NK-92 (cell line): ENCODE results near the gene ETV3.

ENCODE experiments used
- DNase-seq: peaks from one replicate; lab custom pipeline; 2025; ENCODE audit not compliant: unreplicated experiment; lab: John Stamatoyannopoulos, UW

ETV3 gene

DNA sequence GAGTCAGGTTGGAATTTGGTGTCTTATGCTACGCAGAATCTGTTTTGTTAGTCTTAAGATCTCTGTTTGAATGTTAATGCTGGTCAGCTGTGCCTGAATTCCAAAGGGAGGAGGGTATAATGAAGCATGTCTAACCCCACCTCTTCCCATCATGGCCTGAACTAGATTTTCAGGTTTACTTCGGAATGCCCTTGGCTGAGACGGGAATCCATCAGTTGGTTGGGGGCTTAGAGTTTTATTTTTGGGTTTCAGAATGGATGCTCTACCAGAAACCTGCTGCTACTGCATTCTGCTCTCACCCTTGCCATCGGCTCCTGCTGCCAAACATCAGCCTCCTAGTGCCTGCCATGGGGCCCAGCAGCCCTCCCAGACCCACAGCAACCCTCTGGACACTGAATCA is 24.1 kb upstream of the ETV3 start:
- DNase-seq, result no peak

DNA sequence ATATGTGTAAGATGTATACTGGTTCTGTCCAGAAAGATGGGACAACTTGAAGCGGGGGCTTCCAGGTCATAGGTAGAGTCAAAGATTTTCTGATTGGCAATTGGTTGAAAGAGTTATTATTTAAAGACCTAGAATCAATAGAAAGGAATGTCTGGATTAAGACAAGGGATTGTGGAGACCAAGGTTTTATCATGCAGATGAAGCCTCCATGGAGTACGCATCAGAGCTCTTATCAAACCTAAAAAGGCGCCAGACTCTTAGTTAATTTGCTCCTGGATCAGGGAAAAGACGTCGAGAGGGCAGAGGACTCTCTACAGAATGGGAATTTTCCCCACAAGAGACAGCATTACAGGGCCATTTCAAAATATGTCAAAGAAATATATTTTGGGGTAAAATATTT is 23.7 kb upstream of the ETV3 start:
- DNase-seq, result no peak

DNA sequence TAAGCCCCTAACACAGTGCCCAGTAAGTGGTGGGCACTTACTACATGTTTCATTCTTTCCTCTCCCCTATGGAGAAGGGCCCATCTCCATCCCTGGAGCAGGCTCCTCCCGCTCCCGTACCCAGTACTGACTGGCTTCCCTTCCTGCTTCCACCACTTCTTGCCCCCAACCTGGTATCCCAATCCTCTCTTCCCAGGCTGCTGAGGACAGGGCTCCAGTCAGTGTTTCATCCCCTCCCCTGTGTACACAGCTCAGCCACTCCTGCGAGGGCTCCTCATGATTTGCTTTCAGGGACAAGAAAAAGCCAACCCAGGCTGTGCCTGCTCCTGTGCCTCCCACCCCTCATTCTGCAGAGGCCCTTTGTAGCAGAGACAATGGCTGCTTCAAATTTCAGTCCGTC is 20.8 kb upstream of the ETV3 start:
- no peak for DNase-seq

DNA sequence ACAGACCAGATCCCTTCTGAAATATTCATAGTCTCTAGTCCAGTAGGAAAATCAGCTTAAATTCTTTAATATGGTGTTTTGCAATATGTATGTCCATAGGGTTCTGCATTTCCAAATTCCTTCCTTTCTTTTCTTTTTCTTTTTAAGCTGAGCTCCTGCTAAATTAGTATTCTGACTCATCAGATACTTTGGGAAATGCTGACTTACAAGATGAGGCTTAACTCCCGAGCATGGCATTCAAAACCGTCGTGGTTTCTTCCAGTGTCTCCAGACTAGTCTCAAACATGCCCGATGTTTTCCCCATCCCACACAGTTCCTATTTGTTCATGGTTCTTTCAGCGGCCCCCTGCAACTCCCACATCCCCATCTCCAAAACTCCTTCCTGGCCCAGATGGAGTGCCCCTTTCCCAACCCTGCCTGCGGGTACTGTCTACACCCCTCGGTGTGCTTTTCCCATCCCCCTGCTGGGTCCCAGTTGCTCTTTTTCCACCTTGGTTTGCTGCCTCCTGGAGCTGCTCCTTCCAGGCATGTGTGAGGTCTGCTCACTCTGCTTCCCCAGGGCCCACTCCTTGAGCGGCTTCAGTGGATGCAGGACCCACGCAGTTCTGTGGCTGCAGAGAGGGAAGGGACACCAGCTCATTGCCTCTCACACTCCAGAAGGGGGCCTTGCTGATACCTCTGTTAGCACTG is 19.5 kb upstream of the ETV3 start:
- no peak for DNase-seq

DNA sequence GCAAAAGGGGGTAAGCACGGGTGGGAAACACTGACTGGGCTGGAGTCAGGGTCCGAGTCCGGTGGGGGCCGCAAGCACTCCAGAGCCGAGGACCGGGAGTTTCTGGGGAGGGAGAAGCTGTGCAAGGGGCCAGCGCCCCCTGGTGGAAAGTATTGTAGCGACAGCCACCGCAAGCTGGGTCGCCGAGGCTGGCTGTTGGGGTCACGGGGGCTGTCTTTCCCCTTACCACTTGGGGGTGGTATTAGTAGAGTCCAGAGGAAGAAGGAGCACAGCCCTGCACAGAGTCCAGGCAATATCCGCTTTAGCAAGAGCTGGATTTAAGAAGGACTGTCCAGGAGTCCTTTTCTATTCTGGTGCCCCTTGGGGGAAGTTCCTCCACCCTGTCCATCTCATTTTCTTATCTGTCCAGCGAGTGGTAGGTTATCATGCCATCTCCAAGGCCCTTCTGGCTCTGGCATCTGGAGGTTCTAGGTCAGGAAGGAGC is 17.9 kb upstream of the ETV3 start:
- DNase-seq, result no peak

DNA sequence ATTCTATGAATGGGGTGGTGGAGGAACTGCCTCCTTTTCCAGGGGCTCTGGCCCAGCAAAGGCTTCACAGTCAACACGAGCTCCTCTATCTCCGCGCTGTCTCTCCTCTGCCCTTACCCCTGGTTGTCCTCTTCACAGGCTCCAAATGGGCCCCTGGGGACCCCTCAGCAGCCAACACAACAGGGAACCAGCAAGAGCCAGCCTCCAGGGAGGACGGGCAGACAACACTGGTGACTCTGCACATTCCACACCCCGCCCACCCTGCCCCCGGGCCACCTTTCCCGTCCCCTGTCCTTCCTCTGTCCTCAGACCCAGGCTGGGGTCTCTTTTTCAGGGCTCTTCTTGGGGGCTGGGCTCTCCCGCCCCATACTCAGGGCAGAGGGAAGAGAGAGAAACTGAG is 17.5 kb upstream of the ETV3 start:
- DNase-seq, result no peak

DNA sequence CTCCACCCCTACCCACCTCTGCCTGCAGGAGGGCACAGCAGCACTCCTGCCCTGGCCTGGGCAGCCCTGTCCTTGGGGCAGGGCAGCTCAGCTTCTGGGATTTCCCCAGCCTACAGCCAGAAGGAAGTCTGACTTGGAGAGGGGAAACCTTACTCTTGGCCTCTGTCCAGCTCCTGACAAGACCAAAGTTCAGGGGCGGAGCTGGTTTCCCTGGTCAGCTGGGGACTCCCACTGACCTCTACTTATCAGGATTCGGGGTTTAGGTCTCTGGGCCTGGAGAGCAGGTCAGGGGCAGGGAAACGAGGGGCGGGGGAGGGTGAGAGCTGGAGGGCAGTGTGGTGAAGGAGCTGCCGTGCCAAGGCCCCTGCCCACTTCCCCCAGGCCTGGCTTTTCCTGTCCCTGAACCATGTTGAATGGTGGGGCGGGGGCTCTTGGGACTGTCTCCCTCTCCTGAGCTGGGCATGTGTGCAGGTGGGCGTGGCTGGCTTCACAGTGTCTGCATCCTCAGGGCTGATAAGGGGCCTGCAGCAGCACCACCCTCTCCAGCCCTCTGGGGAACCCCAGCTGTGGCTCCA is 16.8 kb upstream of the ETV3 start:
- DNase-seq, result no peak

DNA sequence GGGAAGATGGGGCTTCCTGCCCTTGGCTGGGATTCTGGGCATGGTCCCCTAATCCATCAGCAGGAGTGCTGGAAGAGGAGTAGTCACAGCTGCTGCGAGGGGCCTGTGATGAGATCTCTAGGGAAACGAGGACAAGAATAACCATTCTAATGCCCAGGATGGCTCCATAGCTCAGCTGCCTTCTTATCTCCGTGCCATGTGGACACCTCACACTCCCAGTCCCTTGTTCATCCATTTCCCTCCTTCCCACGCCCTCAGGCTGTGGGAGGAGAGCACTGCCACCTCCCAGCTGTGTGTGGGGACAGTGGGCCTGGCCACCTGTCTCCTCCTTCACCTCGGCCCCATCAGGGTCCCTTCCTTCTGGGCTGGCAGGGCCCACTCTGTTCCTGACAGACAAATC is 16.1 kb upstream of the ETV3 start:
- no peak for DNase-seq

DNA sequence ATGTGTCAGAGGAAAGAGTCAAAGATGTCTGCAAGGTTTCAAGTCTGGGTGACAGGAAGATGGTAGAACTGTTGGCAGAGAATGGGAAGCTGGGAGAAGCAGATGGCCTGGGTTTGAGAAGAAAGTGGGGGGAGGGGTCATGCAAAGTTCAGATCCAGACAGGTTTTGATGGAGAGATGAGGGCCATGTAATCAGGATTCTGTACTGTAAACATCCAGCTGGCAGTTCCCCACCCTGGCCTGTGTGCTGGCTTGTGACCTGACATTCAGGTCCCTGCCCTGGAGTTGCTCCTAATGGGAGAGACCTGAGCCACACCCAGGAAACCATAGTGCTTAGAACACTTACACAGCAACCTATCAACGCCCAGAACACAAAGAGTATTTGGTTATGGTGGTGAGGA is 15.6 kb upstream of the ETV3 start:
- no peak for DNase-seq

DNA sequence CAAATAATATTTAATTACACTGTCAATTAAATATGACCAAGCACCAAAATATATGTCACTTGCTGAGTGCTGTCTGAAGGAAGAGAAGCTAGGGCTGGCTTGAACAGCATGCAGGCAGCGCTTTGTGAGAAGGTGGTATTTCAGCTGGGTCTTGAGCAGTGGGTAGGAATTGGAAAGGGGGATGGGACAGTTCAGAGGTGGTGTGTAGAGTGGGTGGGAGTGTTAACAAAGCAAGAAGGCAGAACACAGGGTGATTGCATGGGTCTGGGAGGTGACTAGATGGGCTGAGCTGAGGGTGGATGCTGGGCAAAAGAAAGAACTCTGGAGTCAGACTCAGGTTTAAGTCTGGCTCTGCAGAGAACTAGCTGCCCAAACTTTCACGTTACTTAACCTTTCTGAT is 14.3 kb upstream of the ETV3 start:
- no peak for DNase-seq

DNA sequence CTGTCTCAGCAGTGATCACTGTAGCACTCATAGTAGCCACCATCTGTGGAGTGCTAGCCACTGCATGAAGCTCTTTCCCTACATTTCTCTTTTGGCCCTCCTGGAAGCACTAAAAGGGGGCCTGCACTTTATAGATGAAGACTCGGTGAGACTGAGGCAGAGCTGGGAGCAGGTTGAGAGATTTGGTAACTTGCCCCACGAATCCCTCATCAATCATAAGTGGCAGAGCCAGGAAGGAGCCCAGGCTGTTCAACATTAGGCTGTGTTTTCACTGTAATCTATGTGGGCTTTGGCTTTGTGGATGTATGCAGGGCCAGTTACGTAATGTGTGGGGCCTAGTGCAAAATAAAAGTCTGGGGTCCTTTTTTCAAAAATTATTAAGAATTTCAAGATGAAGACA is 13.3 kb upstream of the ETV3 start:
- no peak for DNase-seq

DNA sequence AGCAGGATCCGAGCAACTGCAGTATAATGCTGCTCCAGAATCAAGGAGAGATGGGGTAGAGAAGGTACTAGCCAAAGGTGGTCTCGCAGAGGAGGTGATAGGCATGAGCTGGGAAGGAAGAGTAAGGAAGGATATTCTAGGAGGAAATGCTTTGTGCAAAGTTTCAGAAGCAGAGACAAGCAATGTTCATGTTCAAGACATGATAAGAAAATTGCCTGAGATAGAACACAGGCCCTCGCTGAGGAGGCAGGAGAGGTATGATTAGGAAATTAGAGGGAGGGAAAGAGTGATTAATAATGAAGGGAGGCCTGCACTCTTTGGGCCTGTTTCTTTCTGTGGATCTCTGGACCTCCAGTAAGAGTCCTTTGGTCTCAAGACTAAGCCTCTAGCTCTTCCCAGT is 12.9 kb upstream of the ETV3 start:
- DNase-seq, result no peak

DNA sequence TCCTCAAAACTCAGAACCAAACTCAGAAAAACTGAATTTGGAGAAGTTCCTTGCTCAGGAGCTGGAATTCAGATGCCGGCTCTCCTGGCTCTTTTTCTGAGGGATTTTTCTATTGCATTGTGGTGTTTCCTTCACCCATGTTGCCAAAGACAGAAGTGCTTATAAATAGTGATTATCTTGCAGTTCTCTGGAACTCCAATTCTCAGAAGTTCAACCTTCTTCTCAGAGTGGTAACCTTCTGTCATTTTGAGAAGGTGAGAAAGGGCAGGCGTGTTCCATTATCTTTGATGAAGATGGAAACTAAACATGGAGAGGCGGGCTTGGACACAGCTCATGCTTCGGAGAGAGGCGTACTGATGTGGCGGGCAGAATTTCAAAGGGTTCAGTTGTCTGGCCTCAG is 12.4 kb upstream of the ETV3 start:
- no peak for DNase-seq

DNA sequence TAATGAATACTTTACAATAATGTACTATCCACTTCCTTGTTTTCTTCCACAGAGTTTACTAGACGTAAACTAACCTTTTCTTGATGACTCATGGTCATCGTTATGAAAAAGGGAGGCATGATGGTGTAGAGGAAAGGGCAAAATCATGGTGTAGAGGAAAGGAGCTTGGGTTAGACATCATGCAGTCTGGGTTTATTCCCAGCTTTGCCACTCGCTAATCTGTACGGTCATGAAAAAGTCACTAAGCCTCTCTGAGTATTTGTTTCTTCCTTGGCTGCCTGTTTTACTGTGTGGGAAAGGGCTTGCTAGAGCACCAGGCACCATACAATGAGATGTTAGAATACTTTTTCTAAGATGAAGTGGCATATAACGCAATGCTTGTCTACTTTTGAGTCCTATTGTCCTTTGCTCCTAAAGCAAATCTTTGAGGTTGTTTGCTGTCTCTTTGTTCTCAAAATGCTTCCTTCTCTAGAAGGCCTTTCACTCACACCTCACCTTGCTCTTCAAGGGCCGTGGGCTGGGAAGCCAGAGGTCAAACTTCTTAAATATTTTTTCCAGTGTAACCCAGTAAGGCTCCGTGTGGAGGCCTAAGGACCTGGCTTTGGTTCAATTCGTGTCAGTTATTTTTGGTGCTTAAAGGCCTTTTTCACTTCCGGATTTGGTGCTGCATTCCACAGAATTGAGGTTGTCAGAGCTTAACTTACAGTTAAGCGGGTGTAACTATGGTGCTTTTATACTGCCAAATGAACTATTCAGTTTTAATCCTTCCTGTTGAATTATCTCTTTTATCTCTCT is 9.9 kb upstream of the ETV3 start:
- no peak for DNase-seq

DNA sequence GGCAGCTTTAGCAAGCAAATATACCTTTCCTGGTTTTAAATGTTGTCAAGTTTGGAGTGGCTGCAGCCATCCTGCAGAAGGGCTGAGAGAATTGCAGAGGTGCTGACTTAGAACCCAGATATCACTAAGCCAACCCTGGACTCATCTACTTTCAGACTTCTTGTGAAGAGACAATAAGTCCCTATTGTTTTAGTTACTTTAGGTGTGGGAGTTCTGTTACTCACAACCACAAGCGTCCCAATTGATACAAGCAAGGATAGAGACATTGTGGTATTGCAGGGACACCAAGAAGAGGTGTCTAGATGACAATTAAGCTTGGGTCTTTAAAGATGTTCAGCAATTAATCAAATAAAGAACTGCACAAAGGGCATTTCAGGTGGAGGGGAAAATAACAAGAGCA is 8.8 kb upstream of the ETV3 start:
- DNase-seq, result no peak

DNA sequence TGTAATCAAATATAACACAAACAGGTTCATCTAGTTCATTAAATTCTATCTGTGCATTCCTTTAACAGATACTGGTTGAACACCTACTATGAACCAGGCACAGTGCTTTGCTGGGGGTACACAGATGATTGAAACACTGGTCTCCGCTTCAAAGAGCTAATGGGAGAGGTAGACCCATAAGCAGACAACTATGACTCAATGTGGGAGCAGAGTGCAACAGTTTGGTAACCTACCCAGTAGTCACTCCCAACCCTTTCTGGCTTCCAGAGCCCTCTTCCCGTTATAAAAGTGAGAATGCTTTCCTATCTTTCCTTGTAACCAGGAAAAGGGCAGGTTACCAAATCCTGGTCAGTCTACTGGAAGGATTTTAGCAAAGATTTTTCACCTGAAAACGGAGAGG is 8.0 kb upstream of the ETV3 start:
- no peak for DNase-seq

DNA sequence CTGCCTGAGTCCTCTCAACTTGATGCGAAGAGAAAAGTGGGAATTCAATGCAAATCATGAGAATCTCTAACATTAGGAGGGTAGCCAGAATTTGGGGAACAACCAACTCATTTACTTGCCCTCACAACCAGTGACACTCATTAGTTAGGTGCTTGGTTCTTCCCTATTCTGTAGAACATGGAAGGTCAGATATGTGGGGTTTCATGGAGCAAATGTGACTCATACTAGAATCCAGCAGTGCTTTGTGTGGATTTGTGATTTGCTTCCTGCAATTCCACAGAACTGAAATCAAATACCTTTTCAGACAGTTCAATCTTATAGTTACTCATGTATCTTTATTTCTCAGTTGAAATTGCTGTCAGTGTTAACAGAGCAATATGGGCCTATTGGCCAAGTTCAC is 6.9 kb upstream of the ETV3 start:
- no peak for DNase-seq

DNA sequence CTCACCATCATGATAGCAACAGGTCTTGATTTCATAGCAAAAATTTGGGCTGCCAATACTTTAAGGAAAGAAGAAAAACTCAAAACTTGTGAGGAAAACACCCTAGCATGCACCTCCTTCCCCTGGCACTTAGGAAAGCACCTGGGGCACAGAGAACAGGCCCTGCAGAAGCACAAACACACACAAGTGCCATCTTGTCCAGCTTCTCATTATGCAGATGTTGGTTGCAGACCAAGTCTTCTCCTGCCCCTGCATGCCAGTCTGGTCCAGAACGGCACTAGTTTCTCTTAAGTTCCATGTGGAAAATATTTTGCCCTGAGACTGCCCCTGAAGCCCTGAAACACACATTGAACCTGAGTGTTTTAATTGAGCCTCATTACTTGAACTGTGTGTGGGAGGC is 6.3 kb upstream of the ETV3 start:
- no peak for DNase-seq

DNA sequence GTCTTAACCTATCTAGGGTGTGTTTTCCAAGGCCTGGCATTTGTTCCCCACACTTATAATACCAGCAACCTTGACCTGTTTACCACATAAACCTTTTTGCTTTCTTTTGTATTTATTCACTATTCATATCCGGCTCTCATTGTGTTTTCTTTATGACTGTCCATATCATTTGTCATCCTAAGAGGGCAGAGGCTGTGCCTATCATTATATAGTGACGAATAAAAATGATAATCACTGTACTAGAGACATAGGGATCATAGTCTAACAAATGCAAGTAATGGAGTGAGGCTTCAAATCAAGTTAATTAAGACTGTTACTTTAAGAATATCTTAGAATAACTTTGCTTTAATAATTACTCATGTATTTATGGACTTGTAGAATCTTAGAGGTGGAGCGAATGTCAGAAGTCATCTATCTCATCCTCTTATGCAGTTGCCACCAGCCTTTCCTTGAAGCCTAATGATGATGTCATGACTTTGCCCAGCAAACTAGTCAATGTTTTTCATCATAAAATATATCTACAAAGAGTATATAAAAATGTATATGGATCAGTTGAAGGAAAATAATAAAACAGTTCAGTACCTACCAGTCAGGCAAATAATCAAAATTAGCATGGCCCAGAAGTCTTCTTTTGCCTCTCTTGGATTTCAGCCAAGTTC is 4.7 kb upstream of the ETV3 start:
- no peak for DNase-seq

DNA sequence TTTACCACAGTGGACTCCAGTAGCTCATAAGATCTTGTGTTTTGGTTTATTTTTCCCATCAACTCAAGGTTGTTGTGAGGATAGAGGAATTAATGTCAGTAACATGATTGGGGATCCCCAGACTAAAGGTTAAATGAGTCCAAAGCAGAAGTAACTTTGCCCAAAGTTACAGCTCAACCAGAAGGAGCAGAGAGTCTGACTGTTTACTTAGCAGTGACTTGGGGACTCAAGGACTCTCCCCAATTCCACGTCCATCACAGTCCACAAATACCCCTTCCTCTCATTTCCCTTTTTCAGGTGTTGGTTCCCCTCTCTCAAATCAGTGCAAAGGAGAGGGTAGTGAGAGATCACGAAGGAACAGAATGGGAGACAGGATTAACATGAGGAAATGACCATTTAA is 4.0 kb upstream of the ETV3 start:
- no peak for DNase-seq

DNA sequence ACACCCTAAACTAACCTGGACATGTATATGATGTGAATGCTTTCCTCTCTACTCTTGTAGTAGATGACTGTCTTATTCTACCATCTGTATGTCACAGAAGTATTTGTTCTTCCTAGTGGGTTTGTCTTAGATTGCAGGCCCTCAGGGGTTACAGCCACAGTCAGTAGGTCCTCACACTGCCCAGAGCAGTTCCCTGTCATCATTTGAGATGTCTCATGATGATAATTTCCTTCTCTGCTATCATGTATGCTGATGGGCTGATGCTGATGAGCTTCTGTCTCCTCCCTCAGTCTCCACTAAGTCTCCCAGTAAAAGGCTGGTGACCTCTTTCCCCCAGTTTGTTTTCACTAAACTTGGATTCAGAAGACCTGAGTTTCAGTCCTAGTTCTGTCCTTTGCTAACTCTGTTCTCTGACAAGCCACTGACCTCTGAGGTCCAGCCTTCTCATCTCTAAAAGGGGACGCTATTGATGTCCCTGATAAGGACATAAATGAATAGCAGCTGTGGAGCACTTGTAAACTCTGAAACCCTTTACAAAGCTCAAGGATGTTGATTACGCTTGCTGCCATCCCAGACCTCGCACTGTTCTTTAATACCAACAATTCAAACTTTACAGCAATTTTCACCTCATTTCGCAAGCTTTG is 3.1 kb upstream of the ETV3 start:
- DNase-seq, result no peak
